Activated CD4-positive, alpha-beta T cell treated with anti-CD3 and anti-CD28 coated beads for 1 hour (primary cell): ENCODE results near the gene PURA.

Experiments used
- DNase-seq: peaks from one replicate; pipeline ENCODE4 v3.0.0-alpha.2; 2020

PURA gene

GRCh38 chr5:140109759-140110645 lies 3.9 kb upstream of the PURA start:
- DNase-seq, result no peak

- DNase-seq, result no peak
These were observed 3.3 kb upstream of the PURA start for GRCh38 chr5:140110646-140110957.

GRCh38 chr5:140111011-140111858 lies 2.7 kb upstream of the PURA start:
- no peak for DNase-seq

GRCh38 chr5:140111859-140112551 lies 1.9 kb upstream of the PURA start:
- no peak for DNase-seq

GRCh38 chr5:140112685-140113179 lies 1.2 kb upstream of the PURA start:
- no peak for DNase-seq

- DNase-seq, result no peak
These were observed 670 bp upstream of the PURA start for GRCh38 chr5:140113180-140113698.

- peak; percentile 18 for DNase-seq
These were observed 654 bp downstream of the PURA start for GRCh38 chr5:140114341-140115185.

- DNase-seq, result no peak
These were observed 1.2 kb downstream of the PURA start for GRCh38 chr5:140115186-140115500.

- DNase-seq, result no peak
These were observed 2.8 kb downstream of the PURA start for GRCh38 chr5:140116716-140117115.

- DNase-seq, result no peak
These were observed 3.6 kb downstream of the PURA start for GRCh38 chr5:140117523-140117922.

- DNase-seq, result no peak
These were observed 4.5 kb downstream of the PURA start for GRCh38 chr5:140118302-140118936.

GRCh38 chr5:140125637-140126036 lies 11.7 kb downstream of the PURA start, which contains the start of gene IGIP:
Gene IGIP, plus strand, starts transcription at chr5:140125937. Its CDS starts 2,540 bp downstream, at chr5:140128477.
- DNase-seq, result no peak

- no peak for DNase-seq
These were observed 12.6 kb downstream of the PURA start for GRCh38 chr5:140126315-140127012.

GRCh38 chr5:140128376-140128775 lies 14.5 kb downstream of the PURA start:
- no peak for DNase-seq

- no peak for DNase-seq
These were observed 17.2 kb downstream of the PURA start for GRCh38 chr5:140130949-140131733.

- DNase-seq, result no peak
These were observed 18.1 kb downstream of the PURA start for GRCh38 chr5:140131967-140132409.

GRCh38 chr5:140133514-140134167 lies 19.7 kb downstream of the PURA start:
- no peak for DNase-seq

- no peak for DNase-seq
These were observed 20.5 kb downstream of the PURA start for GRCh38 chr5:140134277-140134935.

GRCh38 chr5:140135127-140135526 lies 21.2 kb downstream of the PURA start:
- no peak for DNase-seq
